Heart right ventricle (tissue), 16 donors: ENCODE results near the gene OR4D10. TPM values are rescaled to one million over a fixed set of nuclear protein-coding genes. Genes with fewer than 3 reads are reported as not detected.
"Not testable (repeated sequence)": the region's sequence is repeated elsewhere in the genome, so short reads cannot be mapped to it uniquely, and the experiment has no call there.

Experiments
- ATAC-seq, 8 donors: fragments of 200-7000 bp; cut with Tn5 transposase; one replicate each; pipeline ENCODE4 v1.9.1; 2020; ENCODE audit warnings: mild to moderate bottlenecking in 8 of 8, moderate library complexity in 8 of 8, moderate number of reproducible peaks in 1 of 8
- DNase-seq, 2 donors: peaks; one replicate each; pipeline ENCODE4 v3.0.0-alpha.2; 2020
- H3K27ac ChIP-seq, 10 donors: fragments of 200-600 bp; sonication (generic) in 2 of 10; one replicate each; pipeline versions ENCODE4 v1.5.0 to v1.8.0; 2020 to 2022; ENCODE audit warnings: mild to moderate bottlenecking in 3 of 10
- H3K27me3 ChIP-seq, 7 donors: fragments of 200-600 bp; one replicate each; pipeline ENCODE4 v1.8.0; 2021 to 2022; ENCODE audit warnings: mild to moderate bottlenecking in 2 of 7
- H3K36me3 ChIP-seq, 9 donors: fragments of 200-600 bp; sonication (generic) in 1 of 9; one replicate each; pipeline versions ENCODE4 v1.5.0 to v1.8.0; 2020 to 2022; ENCODE audit warnings: mild to moderate bottlenecking in 2 of 9
- H3K4me1 ChIP-seq, 9 donors: fragments of 200-600 bp; sonication (generic) in 1 of 9; one replicate each; pipeline versions ENCODE4 v1.5.0 to v1.8.0; 2020 to 2022; ENCODE audit warnings: mild to moderate bottlenecking in 4 of 9
- H3K4me3 ChIP-seq, 10 donors: fragments of 200-600 bp; sonication (generic) in 2 of 10; one replicate each; pipeline versions ENCODE4 v1.5.0 to v1.8.0; 2020 to 2022; ENCODE audit warnings: mild to moderate bottlenecking in 7 of 10, moderate library complexity in 2 of 10
- H3K9me3 ChIP-seq, 11 donors: fragments of 200-600 bp in 10 of 11; sonication (generic) in 2 of 11; one replicate each; pipeline versions ENCODE4 v1.5.0 to v1.8.0; 2013 to 2022; ENCODE audit warnings: mild to moderate bottlenecking in 2 of 11, control low read depth in 1 of 11, moderate library complexity in 1 of 11
- CTCF ChIP-seq, 9 donors: fragments of 200-600 bp; sonication (generic) in 2 of 9; IDR thresholded peaks; one replicate each; pipeline versions ENCODE4 v1.5.0 to v1.8.0; 2021 to 2022; ENCODE audit warnings: antibody characterized with exemption in 9 of 9, mild to moderate bottlenecking in 5 of 9, moderate library complexity in 1 of 9
- WGBS, 2 donors: extraction: QIAGEN DNeasy Blood & Tissue Kit; methylation state at CpG; one replicate each; pipeline ENCODE4 v1.1.7; 2013; ENCODE audit warnings: inconsistent platforms in 1 of 2; 5-methylcytosine and 5-hydroxymethylcytosine counted together
- intact Hi-C, 10 donors: fragments of 100-400 bp; cut with DNase I; formaldehyde crosslinking; loops; one replicate each; pipeline versions ENCODE4 v1.11.1 to v1.14.2; 2022
- polyA plus RNA-seq, 2 donors: library from polyadenylated mRNA; stranded (reverse); fragments of 200-250 nt; gene quantifications; one replicate each; pipeline ENCODE4 v1.2.3, GENCODE V29; 2013
- total RNA-seq, 10 donors: library from RNA; stranded (reverse); fragmentation: NEBNext Ultra II Directional in 3 of 10; extraction: Animal tissue kit (Norgen Biotek cat#: 25700) in 3 of 10; gene quantifications; one replicate each; pipeline versions ENCODE4 v1.2.1 to v1.2.4, GENCODE V29; 2021 to 2023
- donor health status: Arrhythmogenic right ventricular cardiomyopathy.
- donor health status: ischemic (EF 13 %, LVEDD 7.1; RV severe dilation, severe dysfunction).
- donor health status: healthy with polysubstance abuse.
- donor health status: DM: no; HTN: yes; CAD: no.
- donor health status: DM: no; HTN: no; CAD: no.
- donor health status: ischemic (EF 25% LVEDD 6.9; RV normal size, moderate dysfunction).
- donor health status: ischemic (EF 25% LVEDD 5.7; RV mildly dilated, moderate dysfunction).
- donor health status: healthy.
- donor health status: DM: yes; HTN: yes; CAD: no.
- donor health status: Ischemic cardiomyopathy.
- donor health status: ischemic (EF 35%, LVEDD 5.7; RV mildly dilated, moderate dysfunction).
- donor health status: nonischemic (EF 11% LVEDD 7.7; RV severe dilation, severe dysfunction).
- donor health status: DM: yes; HTN: yes; CAD: no.
- donor health status: PGD.
- donor health status: ischemic (EF 29% LVEDD 5.4; RV normal size, mild dysfunction).
- donor health status: nonischemic (EF 23%, LVEDD 6.1; RV moderate dilation, normal function).

Gene OR4D10
- total and polyA plus RNA-seq, 12 donors = not detected

- Histone ChIP-seq H3K27me3 (peaks cover 0 to 7% (median 0%) of the 10 kb centered on the region in 7 donors), H3K9me3 (no peaks in the 10 kb centered on the region), H3K4me3 (no peak overlapping the region), H3K27ac (no peak overlapping the region), H3K4me1 (no peaks in the 10 kb centered on the region), H3K36me3 (no peaks in the 10 kb centered on the region)
- TF ChIP-seq CTCF (IDR thresholded peaks at IDR 0.05) = no peak
- DNase-seq = no peak
- intact Hi-C loops = loop anchor here in 4 of 10 donors (5.0 to 10.0 kb wide), 2 partner anchors 252 to 255 kb away; partner anchors contain the start of gene DTX4 (in 4 of the 4)
- ATAC-seq = no peak
Observed at GRCh38 chr11:59427068-59427382, 46.1 kb upstream of the OR4D10 start.

- Histone ChIP-seq H3K9me3 (no peaks in the 10 kb centered on the region), H3K27me3 (peaks cover 0 to 6% (median 0%) of the 10 kb centered on the region in 7 donors), H3K4me3 (no peak overlapping the region), H3K36me3 (no peaks in the 10 kb centered on the region), H3K27ac (no peak overlapping the region), H3K4me1 (no peaks in the 10 kb centered on the region)
- TF ChIP-seq CTCF (IDR thresholded peaks at IDR 0.05) = peak; percentile 34 to 78 (median 63)
- WGBS, 2 donors = 62 to 64% methylated on average over 4 of the region's 4 CpGs
- intact Hi-C loops = loop anchor here in 7 of 10 donors (2.0 to 10.0 kb wide), 3 partner anchors 255 to 259 kb away; partner anchors contain the start of gene DTX4 (in 6 of the 7)
- no peak for ATAC-seq
- DNase-seq = peak in 1 of 2 donors; percentile 15
Observed at GRCh38 chr11:59429924-59430516, 43.1 kb upstream of the OR4D10 start.

GRCh38 chr11:59436169-59436568, 36.9 kb upstream of the OR4D10 start, which contains the start of gene OR5A1:
TSS of gene OR5A1 (plus strand) at chr11:59436469. CDS start at chr11:59443169, 6,700 bp downstream.
- Histone ChIP-seq H3K4me3 (no peak within 1 kb of the TSS), H3K27ac (no peak within 1 kb of the TSS), H3K4me1 (no peaks in the 10 kb centered on the region), H3K36me3 (no peaks in the 10 kb centered on the region), H3K27me3 (peaks cover 0 to 6% (median 0%) of the 10 kb centered on the region in 7 donors), H3K9me3 (no peaks in the 10 kb centered on the region)
- ATAC-seq (no peak), DNase-seq (no peak)
- TF ChIP-seq CTCF (IDR thresholded peaks at IDR 0.05) = no peak
- intact Hi-C loops = no loop called here
- 64 to 75% methylated on average over 3 of the region's 3 CpGs for WGBS, 2 donors

- 84% methylated on average over 7 of the region's 7 CpGs for WGBS, 2 donors
- TF ChIP-seq CTCF (IDR thresholded peaks at IDR 0.05) = no peak
- no peak overlapping the region for H3K27ac ChIP-seq
- H3K4me1 ChIP-seq = no peaks in the 10 kb centered on the region
- ATAC-seq = no peak
- H3K4me3 ChIP-seq = no peak overlapping the region
- intact Hi-C loops = no loop called here
- H3K9me3 ChIP-seq = no peaks in the 10 kb centered on the region
- peaks cover 0 to 6% (median 0%) of the 10 kb centered on the region in 7 donors for H3K27me3 ChIP-seq
- DNase-seq = no peak
- no peaks in the 10 kb centered on the region for H3K36me3 ChIP-seq
Observed at GRCh38 chr11:59437770-59438169, 35.3 kb upstream of the OR4D10 start.

- intact Hi-C loops, ATAC-seq, DNase-seq, H3K4me3 ChIP-seq, H3K36me3 ChIP-seq, H3K27me3 ChIP-seq, H3K27ac ChIP-seq, H3K4me1 ChIP-seq: not testable (repeated sequence)
- WGBS, 2 donors = 74% methylated on average over 1 of the region's 1 CpG
- H3K9me3 ChIP-seq = peaks cover 0 to 24% (median 6%) of the 10 kb centered on the region in 11 donors
Observed at GRCh38 chr11:59445624-59446023, 27.5 kb upstream of the OR4D10 start.
